Thyroid gland (tissue), 4 donors: ENCODE measurements around the gene NCLN. TPM values are rescaled to one million over a fixed set of nuclear protein-coding genes. Genes with fewer than 3 reads are reported as not detected.

Experiments used
- DNase-seq, 2 donors: peaks; one replicate each; pipeline ENCODE4 v3.0.0-alpha.2; 2019
- H3K27ac ChIP-seq, 3 donors: fragments of 200-600 bp; sonication (generic); 1 replicate in 2 of 3; 2 replicates in 1 of 3; pipeline ENCODE4 v1.5.1; 2016 to 2019; ENCODE audit warnings: mild to moderate bottlenecking in 1 of 3, moderate library complexity in 1 of 3
- H3K27me3 ChIP-seq: fragments of 200-600 bp; sonication (generic); one replicate; pipeline ENCODE4 v1.5.1; 2019
- H3K36me3 ChIP-seq, 2 donors: fragments of 200-600 bp; sonication (generic); one replicate each; pipeline ENCODE4 v1.5.1; 2016 to 2019
- H3K4me1 ChIP-seq, 2 donors: fragments of 200-600 bp; sonication (generic); one replicate each; pipeline ENCODE4 v1.5.1; 2017 to 2019
- H3K4me3 ChIP-seq, 3 donors: fragments of 200-600 bp; sonication (generic); replicated peaks in 1 of 3; 1 replicate in 2 of 3; 2 replicates in 1 of 3; pipeline ENCODE4 v1.5.1; 2016; ENCODE audit warnings: mild to moderate bottlenecking in 1 of 3
- H3K9me3 ChIP-seq: fragments of 200-600 bp; sonication (generic); one replicate; pipeline ENCODE4 v1.5.1; 2017
- CTCF ChIP-seq, 6 experiments: fragments of 200-600 bp in 3 of 6; fragments of 450-650 bp in 3 of 6; sonication (generic) in 3 of 6; IDR thresholded peaks; one replicate each; pipeline ENCODE4 v1.5.1; 2016 to 2019; ENCODE audit warnings: antibody characterized with exemption in 6 of 6, mild to moderate bottlenecking in 2 of 6, inconsistent platforms in 1 of 6, moderate library complexity in 1 of 6
- POLR2A ChIP-seq, 2 donors: fragments of 450-650 bp; IDR thresholded peaks; one replicate each; pipeline ENCODE4 v1.6.1; 2017; ENCODE audit warnings: antibody characterized with exemption in 2 of 2, mild to moderate bottlenecking in 2 of 2, moderate library complexity in 1 of 2
- WGBS, 2 donors: methylation state at CpG; one replicate each; pipeline ENCODE4 v1.1.5; 2017; 5-methylcytosine and 5-hydroxymethylcytosine counted together
- intact Hi-C: fragments of 100-400 bp; cut with DNase I; formaldehyde crosslinking; loops from one replicate; pipeline ENCODE4 v1.15.1; 2023
- total RNA-seq, 4 donors: library from RNA; depleted of rRNA; stranded (reverse); fragments of >200 nt; gene quantifications; one replicate each; pipeline ENCODE4 v1.2.3, GENCODE V29; 2016

The NCLN gene
- total RNA-seq, result 10 to 100 TPM; 30.8 to 48.5 (median 37.2) TPM

- TF ChIP-seq CTCF (IDR thresholded peaks at IDR 0.05), result no peak
- TF ChIP-seq POLR2A (IDR thresholded peaks at IDR 0.05), result peak in 1 of 2 donors; percentile 51
- 0% methylated on average over 13 to 21 of the region's 69 CpGs for WGBS, 2 donors
- no peaks in the 10 kb centered on the region for H3K9me3 ChIP-seq
- H3K4me1 ChIP-seq, result peaks cover 17 to 18% of the 10 kb centered on the region in 2 donors
- peak within 1 kb of the TSS; percentile 71 to 82 (median 79) for H3K27ac ChIP-seq
- peak within 1 kb of the TSS; percentile 40 to 83 (median 67) for H3K4me3 ChIP-seq
- intact Hi-C loops, result no loop called here
- DNase-seq, result peak; percentile 95 to 96
- H3K27me3 ChIP-seq, result no peaks in the 10 kb centered on the region
- no peaks in the 10 kb centered on the region for H3K36me3 ChIP-seq
Measured at GRCh38 chr19:3185461-3186159, at the start of gene NCLN. Gene NCLN (plus strand): TSS chr19:3185930. CDS start chr19:3186031, 101 bp downstream.

- H3K27ac ChIP-seq, result no peak within 1 kb of the TSS
- 75 to 84% methylated on average over 15 to 22 of the region's 40 CpGs for WGBS, 2 donors
- H3K36me3 ChIP-seq, result no peaks in the 10 kb centered on the region
- intact Hi-C loops, result no loop called here
- H3K4me3 ChIP-seq, result no peak within 1 kb of the TSS
- no peaks in the 10 kb centered on the region for H3K9me3 ChIP-seq
- H3K27me3 ChIP-seq, result no peaks in the 10 kb centered on the region
- peaks cover 0 to under 1% of the 10 kb centered on the region in 2 donors for H3K4me1 ChIP-seq
- TF ChIP-seq CTCF (IDR thresholded peaks at IDR 0.05), result no peak
- TF ChIP-seq POLR2A (IDR thresholded peaks at IDR 0.05), result no peak
- DNase-seq, result no peak
Measured at GRCh38 chr19:3135961-3136683, 49.6 kb upstream of the NCLN start, which contains the start of gene GNA15. Gene GNA15 (plus strand): TSS chr19:3136033. CDS start chr19:3136451, 418 bp downstream.

GRCh38 chr19:3136684-3137055 is 49.1 kb upstream of the NCLN start:
- Histone ChIP-seq H3K27ac (no peak overlapping the region), H3K4me1 (peaks cover 0 to 6% of the 10 kb centered on the region in 2 donors), H3K36me3 (no peaks in the 10 kb centered on the region), H3K4me3 (no peak overlapping the region), H3K27me3 (no peaks in the 10 kb centered on the region), H3K9me3 (no peaks in the 10 kb centered on the region)
- WGBS, 2 donors, result 80 to 83% methylated on average over 12 to 14 of the region's 16 CpGs
- intact Hi-C loops, result no loop called here
- no peak for DNase-seq
- TF ChIP-seq POLR2A (IDR thresholded peaks at IDR 0.05) (no peak), CTCF (IDR thresholded peaks at IDR 0.05) (no peak)

- no peak overlapping the region for H3K4me3 ChIP-seq
- TF ChIP-seq CTCF (IDR thresholded peaks at IDR 0.05), result no peak
- TF ChIP-seq POLR2A (IDR thresholded peaks at IDR 0.05), result no peak
- no peak for DNase-seq
Measured at GRCh38 chr19:3137119-3137518, 48.6 kb upstream of the NCLN start.

GRCh38 chr19:3138268-3138667 is 47.5 kb upstream of the NCLN start:
- intact Hi-C loops, result no loop called here
- Histone ChIP-seq H3K27me3 (no peaks in the 10 kb centered on the region), H3K4me3 (no peak overlapping the region), H3K36me3 (no peaks in the 10 kb centered on the region), H3K27ac (no peak overlapping the region), H3K4me1 (peaks cover 0 to 10% of the 10 kb centered on the region in 2 donors), H3K9me3 (no peaks in the 10 kb centered on the region)
- WGBS, 2 donors, result 80 to 83% methylated on average over 15 of the region's 15 CpGs
- no peak for DNase-seq
- no peak for TF ChIP-seq CTCF (IDR thresholded peaks at IDR 0.05)
- no peak for TF ChIP-seq POLR2A (IDR thresholded peaks at IDR 0.05)

More at GRCh38 chr19:3137119-3137518, 48.6 kb upstream of the NCLN start:
- Histone ChIP-seq H3K9me3 (no peaks in the 10 kb centered on the region), H3K36me3 (no peaks in the 10 kb centered on the region), H3K27me3 (no peaks in the 10 kb centered on the region), H3K4me1 (peaks cover 0 to 7% of the 10 kb centered on the region in 2 donors), H3K27ac (peak overlapping the region in 1 of 3 donors; percentile 17)
- intact Hi-C loops, result no loop called here
- 60 to 71% methylated on average over 5 to 7 of the region's 7 CpGs for WGBS, 2 donors
